NCI-H526 treated with DMSO at 0.1 percent for 48 hours (cell line): ENCODE measurements around the gene CACNA1C.

ENCODE experiments used
- DNase-seq: peaks from one replicate; lab custom pipeline; 2025; lab: John Stamatoyannopoulos, UW

Gene CACNA1C

DNA sequence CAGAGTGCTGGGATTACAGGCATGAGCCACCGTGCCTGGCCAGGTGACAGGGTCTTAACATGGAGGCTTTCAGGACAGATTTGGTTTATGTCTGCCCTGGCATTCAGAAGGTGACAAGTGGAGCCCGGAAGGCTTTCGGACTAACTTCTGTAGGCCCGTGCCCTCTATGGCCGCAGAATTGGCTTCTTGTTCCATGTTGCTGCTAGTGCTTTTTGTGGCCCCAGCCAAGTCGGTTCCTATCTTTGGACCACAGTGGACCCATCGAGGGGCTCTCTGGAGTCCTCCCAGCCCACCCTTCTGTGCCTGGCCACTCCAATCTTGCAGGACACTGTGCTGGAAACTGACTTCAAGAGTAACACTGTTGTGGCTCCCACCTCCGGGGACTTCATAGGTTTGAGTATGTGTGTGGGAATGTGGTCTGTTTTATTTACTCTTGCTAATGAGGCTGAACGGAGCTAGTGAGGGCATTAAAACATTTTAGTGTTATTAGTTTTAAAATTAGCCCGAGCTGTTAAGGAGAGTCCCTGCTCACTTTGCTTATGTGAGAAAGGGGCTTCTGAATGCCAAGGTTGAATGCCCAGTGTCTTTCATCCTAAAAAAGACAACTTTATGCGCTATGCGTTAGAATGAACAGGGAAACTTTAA lies 245.9 kb downstream of the CACNA1C start:
- no peak for DNase-seq

DNA sequence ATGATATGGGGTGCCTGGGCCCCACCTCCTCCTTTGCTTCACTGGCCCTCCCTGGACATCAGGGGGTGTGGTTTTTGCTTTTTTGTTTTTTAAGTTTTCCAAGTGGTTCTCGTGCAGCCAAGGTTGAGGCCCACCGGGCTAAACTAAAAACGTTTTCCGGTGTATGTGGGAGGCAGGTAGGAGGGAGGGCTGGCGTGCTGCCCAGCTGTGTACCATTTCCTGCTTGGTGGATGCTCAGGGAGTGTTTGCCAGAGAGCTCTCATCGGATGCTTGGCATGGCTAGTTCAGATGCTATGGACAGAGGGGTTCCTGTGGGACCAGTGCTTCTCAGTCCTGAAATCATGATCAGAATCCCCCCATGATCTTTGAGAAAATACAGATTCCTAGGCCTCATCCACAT lies 246.4 kb downstream of the CACNA1C start:
- no peak for DNase-seq

DNA sequence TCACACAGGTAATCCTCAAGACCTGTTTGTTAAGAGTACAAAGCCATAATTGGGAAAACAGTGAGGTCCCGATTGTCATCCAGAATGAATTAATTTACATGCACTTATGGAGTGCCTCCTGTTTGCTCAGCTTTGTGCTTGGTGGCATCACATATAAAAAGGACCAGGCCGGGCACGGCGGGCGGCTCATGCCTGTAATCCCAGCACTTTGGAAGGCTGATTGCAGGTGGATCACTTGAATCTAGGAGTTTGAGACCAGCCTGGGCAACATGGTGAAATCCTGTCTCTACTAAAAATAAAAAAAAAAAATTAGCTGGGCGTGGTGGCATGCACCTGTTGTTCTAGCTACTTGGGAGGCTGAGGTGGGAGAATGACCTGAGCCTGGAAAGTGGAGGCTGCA lies 247.4 kb downstream of the CACNA1C start:
- no peak for DNase-seq

DNA sequence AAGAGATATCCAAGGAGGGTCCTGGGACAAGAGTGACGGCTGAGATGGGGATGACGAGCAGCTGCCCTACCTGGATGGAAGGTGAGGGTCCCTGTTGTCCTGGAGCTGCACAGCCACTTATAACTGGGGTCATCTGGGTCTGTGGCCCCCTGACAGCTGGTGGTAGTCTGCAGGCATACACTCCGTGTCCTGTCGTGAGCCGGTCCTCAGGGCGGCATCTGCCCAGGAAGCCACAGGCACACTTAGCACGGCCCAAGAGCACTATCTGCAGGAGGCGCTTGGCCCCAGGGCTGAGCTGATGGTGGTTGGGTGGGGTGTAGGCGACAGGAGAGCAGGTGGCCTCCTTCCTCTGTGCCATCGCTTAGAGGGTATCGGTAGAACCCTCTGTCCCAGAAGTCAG lies 248.1 kb downstream of the CACNA1C start:
- no peak for DNase-seq

DNA sequence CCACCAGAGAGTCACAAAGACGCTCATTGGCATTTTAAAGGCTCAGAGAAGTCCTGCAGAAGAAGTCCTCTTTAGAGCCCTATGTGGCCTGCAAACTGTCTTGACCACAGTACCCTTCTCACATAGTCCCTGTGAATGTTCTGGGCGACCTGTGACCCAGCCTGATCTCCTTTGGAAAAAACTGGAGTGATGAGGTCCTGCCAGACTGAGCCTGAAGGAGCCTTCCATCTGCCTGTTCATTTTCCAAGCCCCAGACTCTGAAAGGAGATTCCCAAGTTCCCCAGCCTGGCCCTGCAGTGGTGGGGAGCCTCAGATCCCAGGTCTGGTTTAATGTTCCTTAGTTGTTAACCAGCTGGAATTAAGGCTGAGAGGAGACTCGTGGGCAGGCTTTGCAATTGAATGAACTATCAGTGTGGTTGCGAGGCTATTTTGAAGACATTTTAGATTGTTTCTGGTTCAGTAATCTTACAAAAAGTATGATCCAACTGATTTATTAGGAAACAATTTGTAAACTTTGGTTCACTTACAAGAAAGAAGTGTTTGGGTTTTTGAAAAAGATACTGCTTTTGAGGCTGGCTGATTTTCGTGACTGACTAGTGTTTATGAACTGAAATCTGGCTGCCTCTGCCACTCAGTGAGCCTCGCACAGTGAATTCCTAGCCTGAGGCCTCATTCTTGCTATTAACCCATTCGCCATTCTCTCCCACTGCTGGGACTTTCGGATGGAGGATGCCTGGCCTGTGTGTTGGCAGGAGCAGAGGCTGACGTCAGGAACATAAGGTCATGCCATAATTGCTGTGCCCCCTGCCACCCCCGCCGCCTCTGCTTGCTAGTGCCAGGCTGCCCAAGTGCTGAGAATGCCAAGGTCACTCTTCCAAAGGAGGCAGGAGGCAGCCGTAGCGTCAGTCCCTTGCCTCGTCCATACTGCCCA lies 249.0 kb downstream of the CACNA1C start:
- DNase-seq: no peak

DNA sequence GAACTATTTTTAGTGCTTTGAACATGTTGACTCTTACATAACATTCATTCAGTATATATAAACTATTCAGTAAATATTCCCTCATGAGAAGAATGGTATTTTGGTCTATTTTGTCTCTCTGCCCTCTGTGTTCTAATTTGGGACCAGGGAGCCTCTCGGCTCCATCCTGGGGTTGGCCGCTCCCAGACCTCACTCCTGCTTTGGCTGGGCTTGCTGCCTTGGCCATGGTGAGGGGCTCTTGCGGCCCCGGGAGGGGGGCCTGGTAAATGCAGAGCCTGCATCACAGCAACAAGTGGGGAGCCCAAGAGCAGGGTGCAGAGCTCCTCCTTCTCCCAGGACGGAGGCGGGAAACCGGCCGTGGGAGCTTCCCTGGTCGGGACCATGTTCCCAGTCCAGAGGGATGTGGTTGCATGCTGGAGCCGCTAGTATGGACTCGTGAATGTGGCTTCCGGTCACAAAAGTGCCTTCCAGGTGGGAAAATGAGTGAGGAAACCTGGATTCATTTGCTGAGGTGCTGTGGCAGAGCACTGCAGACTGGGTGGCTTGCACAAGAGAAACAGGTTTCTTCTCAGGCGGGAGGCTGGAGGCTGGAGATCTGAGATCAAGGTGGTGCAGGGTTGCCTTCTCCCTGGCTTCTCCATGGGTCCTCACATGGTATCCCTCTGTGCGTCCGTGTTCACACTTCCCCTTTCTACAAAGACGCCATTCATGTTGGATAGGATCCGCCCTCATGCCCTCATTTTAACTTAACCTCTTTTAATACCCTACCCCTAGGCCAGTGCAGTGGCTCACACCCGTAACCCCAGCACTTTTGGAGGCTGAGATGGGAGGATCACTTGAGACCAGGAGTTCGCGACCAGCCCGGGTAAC lies 250.2 kb downstream of the CACNA1C start:
- no peak for DNase-seq

DNA sequence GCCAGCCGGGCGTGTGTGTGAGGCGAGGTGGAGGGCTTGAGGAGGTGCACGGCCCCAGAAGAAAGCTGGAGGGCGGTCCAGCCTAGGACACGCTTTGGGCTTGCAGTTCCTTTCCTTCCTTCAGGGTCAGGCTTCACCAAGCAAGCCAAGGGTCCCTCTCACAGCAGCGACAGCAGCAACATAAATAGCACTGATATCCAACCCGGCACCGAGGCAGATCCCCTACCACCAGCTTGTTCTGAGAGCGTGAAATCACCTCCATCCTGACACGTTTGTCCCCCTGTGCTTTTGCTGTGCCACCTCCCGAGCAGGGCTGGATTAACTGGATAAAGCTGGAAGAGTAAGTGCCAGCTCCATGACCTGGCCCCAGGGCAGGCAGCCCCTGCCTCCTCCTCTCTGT lies 251.4 kb downstream of the CACNA1C start:
- DNase-seq: no peak

DNA sequence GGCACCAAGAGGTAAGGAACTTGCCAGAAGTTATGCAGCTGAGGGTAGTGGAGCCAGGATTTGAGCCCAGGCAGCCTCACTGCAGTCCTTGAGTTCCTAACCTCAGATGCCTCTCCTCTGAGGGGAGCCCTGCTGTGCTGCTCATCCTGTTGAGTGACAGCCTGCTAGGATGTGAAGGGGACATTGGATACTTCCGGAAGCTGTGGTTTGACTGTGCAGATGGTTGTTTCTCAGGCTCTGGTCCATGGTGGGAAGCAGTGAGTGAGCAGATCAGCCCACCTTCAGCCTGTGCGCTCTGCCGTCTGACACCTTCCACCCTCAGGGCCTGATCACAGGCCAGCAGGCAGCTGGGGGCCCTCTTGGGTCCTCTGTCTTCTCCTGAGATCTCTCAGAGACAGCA lies 253.2 kb downstream of the CACNA1C start:
- no peak for DNase-seq

DNA sequence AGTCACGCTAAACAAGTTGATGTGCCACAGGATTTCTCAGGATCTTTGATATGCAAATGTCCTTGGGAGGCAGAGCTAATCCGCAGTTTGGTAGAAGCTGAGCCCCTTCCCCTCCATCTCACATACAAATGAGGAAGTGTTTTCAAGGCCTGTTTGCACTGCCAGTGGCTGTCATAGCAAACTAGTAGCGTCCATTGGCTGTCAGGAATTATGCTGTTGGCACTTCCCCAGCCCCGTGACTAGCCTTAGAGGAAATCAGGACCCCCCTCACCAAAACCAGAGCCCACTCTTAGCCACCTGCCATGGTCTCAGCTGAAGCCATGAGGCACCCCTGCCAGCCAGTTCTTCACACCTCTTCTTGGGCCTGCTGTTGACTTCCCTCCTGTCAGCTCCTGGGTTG lies 253.9 kb downstream of the CACNA1C start:
- no peak for DNase-seq

DNA sequence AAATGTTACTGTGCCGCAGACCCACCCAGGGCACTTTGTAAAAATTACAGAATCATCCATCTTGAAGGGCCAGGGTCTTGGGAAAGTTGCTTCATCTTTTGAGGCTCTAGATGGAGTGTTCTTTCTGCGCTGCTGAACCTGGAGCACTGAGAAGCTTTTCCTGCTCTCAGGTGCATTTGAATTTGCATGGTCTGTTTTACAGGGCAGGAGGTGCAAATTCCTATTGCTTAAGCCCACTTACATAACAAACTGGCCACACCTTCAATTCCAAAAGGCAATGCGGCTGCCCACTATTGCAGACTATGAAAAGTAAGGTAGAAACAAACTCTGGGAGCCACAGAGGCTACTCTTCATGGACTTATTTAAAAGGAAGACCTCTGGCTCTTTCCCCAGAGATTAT lies 254.8 kb downstream of the CACNA1C start:
- no peak for DNase-seq

DNA sequence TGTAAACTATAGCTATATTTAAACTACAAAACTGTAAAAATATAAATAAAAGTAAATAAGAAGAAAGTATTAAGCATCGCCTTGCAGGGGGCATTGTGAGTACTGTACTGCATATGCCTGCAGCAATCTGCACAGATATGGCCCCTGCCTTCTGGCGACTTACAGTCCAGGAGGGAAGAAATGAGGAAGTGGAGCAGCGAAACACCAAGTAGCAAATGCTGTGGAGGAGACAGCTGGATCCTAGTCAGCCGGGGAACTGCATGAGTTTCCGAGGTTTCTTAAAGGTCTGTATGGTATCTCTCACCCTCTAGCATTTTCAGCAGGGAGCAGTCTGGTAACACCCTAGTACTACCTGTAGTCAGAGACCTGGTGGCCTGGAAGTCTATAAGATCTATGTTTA lies 256.9 kb downstream of the CACNA1C start:
- no peak for DNase-seq

DNA sequence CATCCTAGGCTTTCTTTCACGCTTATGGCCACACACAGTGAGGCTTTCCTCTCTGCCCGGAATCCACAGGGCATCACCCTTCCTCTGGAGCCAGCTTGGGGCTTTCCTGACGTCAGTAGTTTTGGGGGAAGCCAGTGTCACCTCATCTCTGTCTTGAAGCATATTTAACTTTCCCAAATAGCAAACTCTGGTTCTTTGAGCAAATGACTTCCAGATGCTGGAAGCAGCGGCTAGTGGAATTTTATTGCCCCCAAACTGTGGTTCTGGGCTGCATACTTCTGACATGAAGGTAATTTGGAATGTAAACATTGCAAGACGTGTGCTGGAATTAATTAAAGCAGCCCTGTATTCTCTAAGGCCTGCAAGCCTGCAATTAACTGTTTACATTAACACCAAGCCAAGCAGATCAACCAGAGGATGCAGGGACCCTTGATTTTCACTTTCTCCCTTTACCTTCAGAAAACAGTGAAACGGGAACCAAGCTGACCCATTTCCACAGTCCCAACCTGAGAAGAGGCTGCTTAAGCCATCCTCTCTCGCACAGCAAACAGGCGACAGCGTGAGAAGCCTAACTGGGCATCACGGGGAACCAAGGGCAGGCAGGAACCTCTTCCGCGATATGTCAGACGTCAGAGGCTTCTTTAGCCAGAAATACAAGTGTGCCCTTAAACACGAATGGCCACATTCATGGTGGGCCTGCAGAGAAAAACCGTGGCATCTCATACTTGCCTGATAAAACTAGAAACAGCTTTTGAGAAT lies 258.4 kb downstream of the CACNA1C start:
- no peak for DNase-seq

DNA sequence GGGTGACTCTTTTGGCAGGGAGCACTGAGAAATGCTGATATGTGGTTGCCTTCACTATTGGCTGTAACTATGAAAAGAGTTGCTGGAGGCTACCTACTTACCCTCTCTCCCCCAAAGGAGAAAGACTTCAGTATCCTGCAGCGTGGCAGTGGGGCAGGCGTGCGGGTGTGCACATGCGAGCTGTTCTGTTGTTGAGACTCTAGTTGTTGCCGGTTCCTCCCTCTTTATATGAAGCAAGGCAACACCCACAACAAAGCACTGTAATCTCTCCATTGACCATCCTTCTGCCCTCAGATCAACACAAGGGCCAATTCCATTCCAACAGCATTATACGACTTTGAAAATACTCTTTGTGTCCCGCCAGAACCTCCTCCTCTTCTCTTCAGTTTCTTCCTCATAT lies 259.4 kb downstream of the CACNA1C start:
- no peak for DNase-seq

DNA sequence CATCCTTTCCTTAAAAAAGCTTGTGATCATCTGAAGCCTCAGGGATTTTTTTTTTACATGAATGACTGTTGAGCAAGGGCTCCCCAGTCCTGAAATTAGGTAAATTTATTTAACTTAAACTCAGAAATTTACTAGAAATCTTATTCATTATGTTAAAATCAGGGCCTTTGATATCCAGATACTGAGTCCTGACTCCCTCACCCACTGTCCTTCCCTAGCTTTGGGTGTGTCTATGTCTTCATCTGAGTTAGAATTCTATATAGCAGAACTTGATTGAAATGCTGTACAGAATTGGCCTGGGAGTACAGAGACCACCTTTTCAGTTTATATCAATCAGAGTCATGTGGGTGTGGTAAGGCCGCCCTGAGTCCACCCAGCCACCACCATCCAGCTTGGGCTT lies 260.0 kb downstream of the CACNA1C start:
- DNase-seq: no peak

DNA sequence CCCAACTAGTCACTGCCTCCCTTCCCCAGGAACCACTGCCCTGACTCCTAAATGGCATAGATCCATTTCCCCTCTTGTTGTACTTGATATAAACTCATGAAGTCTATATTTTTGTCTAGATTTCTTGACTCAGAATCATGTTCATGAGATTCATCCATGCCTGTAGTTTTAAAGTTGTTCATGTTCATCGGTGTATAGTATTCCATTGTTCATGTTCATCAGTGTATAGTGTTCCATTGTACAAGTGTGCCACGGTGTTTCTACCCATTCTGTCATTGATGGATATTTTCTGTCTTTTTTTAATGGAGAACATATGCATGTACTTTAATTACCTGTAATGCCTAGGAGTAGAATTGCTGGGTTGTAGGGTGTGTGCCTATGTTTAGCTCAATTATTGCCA lies 261.7 kb downstream of the CACNA1C start:
- no peak for DNase-seq

DNA sequence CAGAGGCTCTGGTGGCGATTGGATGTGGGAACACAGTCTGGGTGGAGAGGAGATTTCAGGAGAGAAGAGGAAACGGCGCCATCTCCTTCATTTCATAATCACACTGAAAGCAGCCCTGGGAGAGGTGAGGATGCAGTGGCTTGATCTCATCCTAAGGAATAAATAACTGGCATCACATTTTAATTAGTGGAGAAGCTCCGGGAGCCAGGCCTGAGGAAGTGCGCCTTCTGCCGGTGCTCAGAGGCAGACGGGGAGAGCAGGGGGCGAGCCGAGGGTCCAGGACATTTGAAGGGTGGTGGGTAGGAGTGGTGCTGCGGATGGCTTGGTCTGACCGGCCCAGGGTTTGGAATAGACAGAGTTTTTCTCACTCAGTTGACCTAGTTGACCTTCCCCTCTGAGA lies 265.0 kb downstream of the CACNA1C start:
- no peak for DNase-seq

DNA sequence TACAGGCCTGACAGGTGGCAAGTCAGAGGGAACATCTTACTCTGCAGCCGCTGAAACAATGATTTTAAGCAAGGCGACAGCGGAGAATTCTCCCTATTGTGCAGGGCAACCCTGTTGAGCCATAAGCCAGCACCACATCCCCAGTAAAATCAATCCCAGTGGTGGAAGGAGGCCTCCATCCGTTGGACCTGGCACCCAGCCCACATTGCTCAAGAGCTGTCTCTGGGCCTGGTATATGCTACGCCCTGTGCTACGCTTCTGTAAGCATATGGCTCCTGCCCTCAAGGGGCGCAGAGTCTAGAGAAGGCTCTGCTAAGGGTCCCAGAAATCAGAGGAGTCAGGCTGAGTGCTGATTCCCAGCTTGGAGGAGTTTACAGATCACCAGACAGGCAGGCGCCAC lies 265.5 kb downstream of the CACNA1C start:
- no peak for DNase-seq

DNA sequence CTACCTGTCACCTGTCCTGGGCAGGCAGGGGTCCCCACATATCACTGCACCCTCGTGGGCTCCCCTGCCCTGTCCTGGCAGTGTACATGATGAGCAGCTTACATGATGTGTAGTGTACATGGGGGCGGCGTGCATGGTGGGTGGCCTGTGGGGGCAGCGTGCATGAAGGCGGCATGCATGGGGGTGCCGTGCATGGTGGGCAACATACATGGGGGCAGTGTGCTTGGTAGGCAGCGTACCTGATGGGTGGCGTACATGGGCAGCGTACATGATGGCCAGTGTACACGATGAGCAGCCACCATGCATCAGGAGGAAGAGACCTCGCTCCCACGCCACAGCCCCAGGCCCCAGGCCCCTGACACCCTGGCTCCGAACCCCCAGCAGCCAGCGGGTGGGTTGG lies 266.3 kb downstream of the CACNA1C start:
- no peak for DNase-seq

DNA sequence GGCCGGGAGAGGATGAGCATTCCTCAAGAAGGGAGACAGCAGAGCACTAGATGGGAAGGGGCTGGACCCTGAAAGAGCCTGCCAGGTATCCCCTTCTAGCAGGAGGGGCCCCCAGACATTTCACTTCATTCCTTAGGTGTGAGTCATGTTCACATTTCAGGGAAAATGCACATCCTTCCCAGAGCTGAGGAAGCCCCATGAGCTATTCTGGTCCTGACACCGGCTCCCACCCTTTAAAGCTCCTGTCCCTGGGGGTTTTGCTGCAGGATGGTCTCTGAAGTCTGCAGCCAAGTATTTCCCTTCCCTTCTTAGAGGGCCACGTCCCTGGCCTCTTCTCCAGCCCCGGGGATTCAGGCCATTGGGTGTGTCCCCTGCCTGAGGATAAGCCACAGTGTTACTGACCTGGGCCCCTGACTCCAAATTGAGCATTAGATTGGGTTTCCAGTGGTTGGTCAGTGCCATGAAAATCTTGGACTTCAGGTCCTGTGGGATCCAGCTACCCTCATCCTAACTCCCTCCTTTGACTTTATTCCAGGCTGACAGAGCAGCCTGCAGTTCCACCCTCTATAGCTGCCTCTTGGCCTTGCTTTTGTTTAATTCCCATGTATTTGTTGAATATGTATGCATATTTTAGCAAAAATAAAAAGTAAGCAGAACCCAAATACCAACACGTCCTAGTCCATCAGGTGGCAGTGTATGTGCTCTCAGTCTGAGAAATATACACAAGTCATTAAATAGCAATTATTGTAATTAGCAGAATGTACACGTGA lies 267.1 kb downstream of the CACNA1C start:
- no peak for DNase-seq

DNA sequence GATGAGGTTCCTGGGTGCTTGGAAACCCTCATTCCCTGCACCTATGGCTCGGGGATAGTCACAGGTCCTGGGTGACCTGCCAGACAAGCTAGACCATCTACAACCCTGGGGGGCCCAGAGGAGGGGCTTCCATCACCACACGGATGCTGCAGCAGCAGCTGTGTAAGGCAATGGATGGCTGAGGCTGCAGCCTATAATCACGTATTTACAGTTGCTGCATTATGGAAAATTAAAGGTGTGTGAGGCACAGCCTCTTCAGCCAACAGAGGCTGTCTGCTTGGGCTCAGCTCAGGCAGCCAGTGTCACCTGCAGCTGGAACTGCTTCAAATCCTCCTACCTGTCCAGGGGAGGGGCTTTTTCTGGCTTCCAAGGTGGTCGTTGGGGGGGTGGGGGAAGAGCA lies 268.1 kb downstream of the CACNA1C start:
- DNase-seq: no peak

DNA sequence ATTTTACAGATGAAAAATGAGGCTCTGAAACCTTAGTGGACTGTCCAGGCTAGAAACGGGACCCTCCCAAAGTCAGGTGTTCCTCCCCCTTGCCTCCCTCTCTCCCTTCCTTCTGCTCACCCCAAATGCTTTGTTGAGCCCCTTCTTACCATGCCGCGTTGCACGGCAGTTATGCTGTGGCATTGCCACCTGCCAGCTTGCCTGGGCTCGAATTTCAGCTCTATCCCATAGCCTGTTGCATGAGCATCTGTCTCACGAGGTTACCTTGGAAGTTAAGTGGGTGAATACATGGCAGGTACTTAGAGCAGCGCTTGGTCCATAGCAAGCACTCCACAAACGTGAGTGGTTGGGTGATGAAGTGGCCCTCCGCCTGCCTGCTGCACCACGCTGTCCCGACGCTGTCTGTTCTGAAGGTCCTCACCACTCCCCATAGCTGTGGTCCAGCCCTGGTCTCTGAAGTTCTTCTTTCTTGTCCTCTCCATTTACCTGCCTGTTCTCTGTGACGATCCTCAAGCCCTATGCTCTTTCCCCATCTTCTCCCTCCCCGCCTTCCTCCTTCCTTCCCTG lies 269.9 kb downstream of the CACNA1C start:
- DNase-seq: no peak
